Fibroblast of mammary gland (primary cell): Measurements from ENCODE around the gene IL4I1.
A peak's percentile ranks its signal among the peaks of the same experiment; 100 is the strongest.

ENCODE experiments used
- DNase-seq: peaks from one replicate; pipeline ENCODE4 v3.0.0-alpha.2; 2010; ENCODE audit warnings: low read depth
- H3K4me3 ChIP-seq: 2 replicates; pipeline ENCODE4 v1.5.1; 2011; ENCODE audit warnings: low read depth, mild to moderate bottlenecking, low read length, moderate library complexity; ENCODE audit not compliant: control insufficient read depth
- TF ChIP-seq, protein P1 (sequence below): conservative IDR thresholded peaks from 2 replicates; pipeline ENCODE4 v1.5.1; 2011; ENCODE audit warnings: low read depth, low read length, inconsistent platforms; ENCODE audit not compliant: control insufficient read depth, insufficient read depth

The IL4I1 gene

DNA sequence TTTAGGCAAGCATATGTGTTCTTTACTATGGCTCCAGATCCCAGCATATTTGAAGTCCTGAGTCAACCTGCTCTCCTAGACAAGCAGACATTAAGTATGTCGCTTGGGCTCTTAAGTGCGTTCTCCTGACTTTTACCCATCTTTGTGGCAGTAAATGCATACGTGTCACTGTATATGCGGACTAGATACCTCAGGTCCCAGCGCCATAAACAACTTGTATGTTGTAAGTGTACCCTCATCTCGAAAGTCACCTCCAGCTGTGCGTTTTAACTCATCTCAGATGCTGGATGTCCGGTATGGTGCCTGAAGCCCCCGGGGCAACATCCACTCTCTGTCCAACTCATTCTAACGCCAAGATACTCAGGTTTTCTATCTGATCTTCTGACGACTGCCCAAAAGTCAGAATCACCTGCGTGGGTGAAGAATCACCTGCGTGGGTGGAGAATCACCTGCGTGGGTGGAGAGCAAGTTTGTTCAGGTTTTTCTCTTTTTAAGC lies 44.0 kb downstream of the IL4I1 start:
- peak; percentile 31 for DNase-seq
- H3K4me3 ChIP-seq = peak overlapping the region; percentile 81

DNA sequence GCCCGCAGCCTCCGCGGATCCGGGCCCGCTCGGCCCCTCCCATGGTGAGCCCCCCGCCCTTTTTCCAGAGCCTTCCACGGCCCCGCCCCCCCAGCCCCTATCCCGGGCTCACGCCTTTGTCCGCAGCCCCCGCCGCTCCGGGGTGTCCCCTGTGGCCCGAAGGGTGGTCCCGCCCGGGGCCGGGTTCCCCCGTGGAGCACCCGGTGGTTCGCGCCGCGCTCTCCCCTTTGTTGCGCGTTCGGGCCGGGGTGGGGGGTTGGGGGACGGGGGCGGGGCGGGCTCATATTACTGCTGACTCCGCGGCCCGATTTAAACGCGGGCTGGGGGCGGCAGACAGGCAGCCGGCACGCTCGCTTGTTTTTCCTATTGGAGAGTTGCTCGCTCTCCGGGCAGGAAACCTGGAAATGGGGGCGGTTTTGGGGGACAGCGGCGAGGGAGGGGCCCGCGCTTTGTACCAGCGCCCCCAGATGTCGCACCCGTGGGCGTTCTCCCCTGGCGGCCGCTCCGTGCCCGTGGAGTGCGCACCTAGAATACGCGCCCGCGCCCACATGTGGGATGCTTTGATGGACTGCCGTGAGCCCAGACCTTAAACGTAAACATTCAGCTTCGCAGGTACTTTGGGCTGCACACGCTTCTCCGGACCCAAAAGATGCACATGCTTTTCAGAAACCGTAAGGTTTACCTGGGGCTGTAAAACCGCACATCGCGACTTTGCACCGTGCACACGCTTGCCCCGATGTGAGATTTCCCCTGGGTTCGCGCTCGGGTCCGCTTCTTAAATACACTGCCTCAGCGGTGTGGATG lies 45.0 kb downstream of the IL4I1 start:
- DNase-seq = no peak
- peak overlapping the region; percentile 81 for H3K4me3 ChIP-seq
- TF ChIP-seq, protein P1, sequence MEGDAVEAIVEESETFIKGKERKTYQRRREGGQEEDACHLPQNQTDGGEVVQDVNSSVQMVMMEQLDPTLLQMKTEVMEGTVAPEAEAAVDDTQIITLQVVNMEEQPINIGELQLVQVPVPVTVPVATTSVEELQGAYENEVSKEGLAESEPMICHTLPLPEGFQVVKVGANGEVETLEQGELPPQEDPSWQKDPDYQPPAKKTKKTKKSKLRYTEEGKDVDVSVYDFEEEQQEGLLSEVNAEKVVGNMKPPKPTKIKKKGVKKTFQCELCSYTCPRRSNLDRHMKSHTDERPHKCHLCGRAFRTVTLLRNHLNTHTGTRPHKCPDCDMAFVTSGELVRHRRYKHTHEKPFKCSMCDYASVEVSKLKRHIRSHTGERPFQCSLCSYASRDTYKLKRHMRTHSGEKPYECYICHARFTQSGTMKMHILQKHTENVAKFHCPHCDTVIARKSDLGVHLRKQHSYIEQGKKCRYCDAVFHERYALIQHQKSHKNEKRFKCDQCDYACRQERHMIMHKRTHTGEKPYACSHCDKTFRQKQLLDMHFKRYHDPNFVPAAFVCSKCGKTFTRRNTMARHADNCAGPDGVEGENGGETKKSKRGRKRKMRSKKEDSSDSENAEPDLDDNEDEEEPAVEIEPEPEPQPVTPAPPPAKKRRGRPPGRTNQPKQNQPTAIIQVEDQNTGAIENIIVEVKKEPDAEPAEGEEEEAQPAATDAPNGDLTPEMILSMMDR = no peak

More for the DNA sequence above, 44.0 kb downstream of the IL4I1 start:
- TF ChIP-seq, protein P1 = no peak

DNA sequence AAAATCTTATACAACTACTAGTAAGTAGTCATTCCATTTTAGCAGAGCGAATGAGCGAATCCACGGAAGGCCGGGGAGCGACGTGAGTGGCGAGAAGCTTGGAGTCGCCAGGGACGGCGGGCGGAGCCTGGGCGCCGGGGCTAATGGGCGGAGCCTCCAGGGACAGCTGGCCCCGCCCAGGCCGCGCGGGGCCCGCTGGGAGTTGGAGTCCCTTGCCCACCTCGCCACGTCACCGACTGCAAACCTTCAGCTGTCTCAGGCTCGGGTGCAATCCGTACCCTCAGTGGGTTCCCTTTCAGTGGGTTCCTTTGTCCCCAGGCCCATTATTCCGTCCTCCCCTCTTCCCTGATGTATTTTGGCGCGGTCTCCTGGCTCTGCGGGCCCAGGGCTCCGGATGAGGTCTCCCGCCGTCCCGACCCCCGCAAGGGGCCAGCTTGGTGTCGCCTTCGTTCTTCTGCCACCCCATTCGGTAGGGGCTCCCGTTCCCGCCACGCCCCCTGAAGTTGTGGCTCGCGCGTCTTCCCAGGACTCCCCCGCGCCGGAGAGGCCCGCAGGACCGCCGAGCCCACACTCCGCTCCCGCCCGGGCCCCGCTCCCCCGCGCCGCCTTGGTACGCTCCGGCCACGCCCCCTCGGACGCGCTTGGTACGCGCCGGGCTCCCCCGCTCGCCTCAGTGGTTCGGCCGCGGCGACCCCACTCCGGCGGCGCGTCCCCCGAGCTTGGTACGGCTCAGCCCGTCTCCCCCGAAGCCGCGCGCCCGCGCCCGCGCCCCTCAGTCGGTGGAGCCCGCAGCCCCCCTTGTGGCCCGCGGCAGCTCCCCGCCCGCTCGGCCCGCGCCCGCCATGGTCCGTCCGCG lies 46.0 kb downstream of the IL4I1 start, which contains the start of gene PTOV1:
Gene PTOV1, plus strand, starts transcription at position 673 of the 856 bp plus-strand sequence.
- H3K4me3 ChIP-seq = peak within 1 kb of the TSS; percentile 81
- DNase-seq = peak; percentile 89
- TF ChIP-seq, protein P1 = no peak

DNA sequence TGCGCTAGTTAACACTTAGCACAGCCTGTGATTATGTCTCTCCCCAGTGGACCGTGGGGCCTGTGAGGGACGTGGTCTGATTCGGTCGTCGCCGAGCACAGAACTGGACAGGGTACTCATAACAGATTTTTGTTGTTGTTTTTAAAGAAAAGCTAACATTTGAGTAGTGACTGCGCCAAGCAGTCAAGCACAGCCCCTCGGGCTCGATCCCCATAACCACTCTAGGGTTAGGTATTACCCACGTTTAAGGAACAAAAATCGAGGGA lies 46.5 kb downstream of the IL4I1 start:
- peak overlapping the region; percentile 81 for H3K4me3 ChIP-seq
- DNase-seq = no peak

DNA sequence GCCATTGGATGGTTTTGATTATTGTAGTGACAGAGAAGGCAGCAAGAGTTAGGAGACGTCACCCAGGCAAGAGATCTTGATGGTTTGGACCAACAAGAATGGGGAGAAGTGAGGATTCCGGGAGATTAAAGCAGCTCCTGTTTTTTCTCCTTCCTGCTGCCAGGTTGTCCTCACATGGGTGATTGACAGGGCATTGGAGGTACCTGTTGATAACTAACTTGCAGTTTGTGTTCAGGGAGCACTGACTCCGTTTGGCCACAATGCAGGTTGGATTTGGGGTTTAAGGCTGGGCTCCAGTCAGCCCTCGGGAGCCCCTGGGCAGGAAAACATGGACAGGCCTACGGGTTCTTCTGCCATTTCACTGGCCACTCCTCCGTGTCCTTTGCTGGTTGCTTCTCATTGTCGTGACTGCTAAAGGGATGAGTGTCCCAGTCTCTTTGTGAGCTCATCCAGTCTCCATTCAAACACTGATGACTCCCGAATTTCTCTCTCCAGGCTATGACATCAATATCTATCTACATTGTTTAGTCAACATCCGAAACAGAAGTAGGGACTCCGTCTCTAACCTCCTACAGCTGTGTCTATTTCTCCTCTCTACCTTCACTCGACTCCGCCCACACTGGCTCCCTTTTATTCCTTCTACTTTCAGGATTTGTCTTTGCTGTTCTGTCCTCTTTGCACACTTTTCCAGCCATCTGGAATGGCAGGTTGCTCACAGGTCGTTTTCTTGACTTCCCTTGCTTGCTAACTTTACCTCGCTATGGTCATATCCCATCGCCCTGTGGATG lies 47.1 kb downstream of the IL4I1 start:
- peak overlapping the region; percentile 81 for H3K4me3 ChIP-seq
- DNase-seq = no peak
- TF ChIP-seq, protein P1 = no peak

More for the DNA sequence above, 46.5 kb downstream of the IL4I1 start:
- TF ChIP-seq, protein P1 = no peak

DNA sequence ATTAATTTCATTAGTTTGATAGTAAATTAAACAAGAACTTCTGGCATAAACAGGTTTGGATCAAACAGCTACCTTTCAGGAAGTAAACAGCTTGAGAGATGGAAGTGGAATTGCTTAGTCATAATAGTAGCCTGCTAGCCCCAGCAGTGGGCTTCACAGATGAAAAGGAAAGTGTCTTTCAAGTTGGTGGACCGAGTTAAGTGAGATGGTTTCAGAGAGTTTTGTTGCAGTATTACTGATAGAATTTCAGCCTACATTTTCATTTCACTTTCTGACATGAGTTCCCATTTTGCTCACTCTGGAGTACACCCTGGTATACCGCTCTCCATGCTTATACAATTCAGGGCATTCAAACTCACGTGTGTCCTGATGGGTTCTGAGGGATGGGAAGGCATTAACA lies 47.7 kb downstream of the IL4I1 start:
- TF ChIP-seq, protein P1 = no peak
- DNase-seq = no peak
- no peak overlapping the region for H3K4me3 ChIP-seq
